MG63 (cell line): ENCODE results near the gene PAM. TPM values are rescaled to one million over a fixed set of nuclear protein-coding genes. Genes with fewer than 3 reads are reported as not detected.
"Not testable (repeated sequence)": the region's sequence is repeated elsewhere in the genome, so short reads cannot be mapped to it uniquely, and the experiment has no call there.

ENCODE experiments used
- DNase-seq: peaks from one replicate; pipeline ENCODE4 v3.0.0-alpha.2; 2020
- H3K27me3 ChIP-seq: fragments of 250-450 bp; sonication (Bioruptor Pico); 2 replicates; pipeline ENCODE4 v1.5.1; 2020; ENCODE audit warnings: mild to moderate bottlenecking, moderate library complexity
- H3K36me3 ChIP-seq: fragments of 250-450 bp; sonication (Bioruptor Pico); 2 replicates; pipeline ENCODE4 v1.5.1; 2020; ENCODE audit warnings: mild to moderate bottlenecking, moderate library complexity
- H3K4me3 ChIP-seq: fragments of 250-450 bp; sonication (Bioruptor Pico); 2 replicates; pipeline ENCODE4 v1.5.1; 2020; ENCODE audit warnings: mild to moderate bottlenecking, moderate library complexity
- H3K9me3 ChIP-seq: fragments of 250-450 bp; sonication (Bioruptor Pico); 2 replicates; pipeline ENCODE4 v1.5.1; 2020; ENCODE audit warnings: mild to moderate bottlenecking, moderate library complexity
- total RNA-seq: library from RNA; depleted of rRNA; stranded (reverse); fragments of >200 nt; shearing (Covaris generic); gene quantifications from 2 replicates; pipeline ENCODE4 v1.2.3, GENCODE V29; 2014; ENCODE audit warnings: low replicate concordance

The PAM gene
- total RNA-seq, 1 experiment from 2014 or later: 119 TPM

- Histone ChIP-seq H3K4me3 (no peak overlapping the region), H3K36me3 (peaks cover 5% of the 10 kb centered on the region), H3K27me3 (no peaks in the 10 kb centered on the region), H3K9me3 (no peaks in the 10 kb centered on the region)
- no peak for DNase-seq
Observed at GRCh38 chr5:102958481-102959011, 203.4 kb downstream of the PAM start.

DNA sequence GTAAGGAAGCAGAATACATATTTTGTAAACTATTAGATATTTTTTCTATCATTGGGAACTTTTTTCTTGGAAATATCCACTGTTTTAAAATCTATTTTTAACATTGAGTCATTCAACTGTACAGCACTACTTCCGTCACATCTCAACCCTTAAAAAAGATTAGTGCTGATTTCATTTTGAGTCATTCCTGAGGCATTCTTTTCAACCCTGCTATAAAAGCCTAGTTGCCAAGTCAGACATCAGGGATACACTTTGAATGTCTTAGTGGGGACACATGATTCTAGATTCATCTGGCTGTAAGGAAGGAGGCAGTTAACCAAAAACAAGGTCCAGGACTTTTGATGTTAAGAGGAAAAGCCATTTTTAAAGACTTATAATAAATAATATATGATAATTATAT lies 203.9 kb downstream of the PAM start:
- Histone ChIP-seq H3K36me3 (peaks cover 5% of the 10 kb centered on the region), H3K27me3 (no peaks in the 10 kb centered on the region), H3K9me3 (no peaks in the 10 kb centered on the region), H3K4me3 (no peak overlapping the region)
- DNase-seq: no peak

DNA sequence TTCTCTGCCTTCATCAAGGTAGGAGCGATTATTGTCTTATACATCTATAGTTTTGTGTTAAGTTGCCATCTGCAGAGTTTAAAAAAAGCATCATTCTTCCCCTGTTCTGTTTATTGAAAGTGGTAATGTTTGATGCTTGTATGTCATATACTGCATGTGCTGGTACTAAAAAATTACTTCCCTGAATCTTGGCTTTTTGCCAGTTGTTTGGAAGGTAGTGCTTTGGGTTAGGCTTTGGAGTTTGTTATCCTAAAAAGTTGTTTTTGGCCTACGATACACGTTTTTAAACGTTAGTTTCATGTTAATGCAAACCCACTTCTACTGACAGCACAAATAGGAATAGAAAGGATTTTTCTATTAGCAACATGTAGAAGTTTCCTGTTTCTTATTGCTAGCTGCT lies 206.6 kb downstream of the PAM start:
- Histone ChIP-seq H3K4me3 (no peak overlapping the region), H3K36me3 (peaks cover 5% of the 10 kb centered on the region), H3K9me3 (no peaks in the 10 kb centered on the region), H3K27me3 (no peaks in the 10 kb centered on the region)
- DNase-seq: no peak

DNA sequence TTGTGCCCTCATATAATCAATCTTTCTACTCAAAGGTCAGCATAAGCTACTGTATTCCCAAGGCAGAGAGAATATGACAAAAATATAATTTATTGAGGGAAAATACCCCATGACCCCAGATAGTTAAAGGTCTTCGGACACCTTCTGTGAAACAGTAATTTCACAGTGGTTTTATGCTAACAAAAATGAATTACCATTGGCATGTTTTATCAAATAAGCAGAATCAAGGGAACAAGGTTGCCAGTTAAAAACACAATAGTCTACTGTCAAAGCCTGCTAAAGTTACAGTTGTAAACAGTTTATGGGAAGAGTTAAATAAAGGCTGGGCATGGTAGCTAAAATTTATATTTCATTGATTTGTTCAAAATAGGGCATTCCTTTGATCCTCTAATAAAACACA lies 210.5 kb downstream of the PAM start:
- H3K36me3 ChIP-seq: no peaks in the 10 kb centered on the region
- DNase-seq: no peak
- H3K9me3 ChIP-seq: no peaks in the 10 kb centered on the region
- H3K27me3 ChIP-seq: no peaks in the 10 kb centered on the region
- H3K4me3 ChIP-seq: no peak overlapping the region

DNA sequence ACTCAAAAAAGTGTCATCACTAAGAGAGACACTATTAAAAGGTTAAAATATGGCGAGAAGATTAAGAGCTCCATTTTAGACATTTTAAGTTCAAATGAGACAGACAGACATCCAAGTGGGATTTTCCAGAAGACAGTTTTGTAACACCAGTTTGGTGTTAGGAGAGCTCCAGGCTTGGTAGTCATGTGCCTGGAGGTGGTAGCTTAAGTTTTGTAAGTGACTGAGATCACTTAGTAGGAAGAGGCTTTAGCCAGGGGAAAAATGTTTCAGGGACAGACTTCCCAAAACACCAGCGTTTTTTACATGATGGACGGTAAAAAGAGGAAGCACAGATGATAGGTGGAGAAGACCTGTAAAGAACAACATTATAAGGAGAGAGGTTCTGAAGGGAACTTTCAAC lies 214.5 kb downstream of the PAM start:
- no peak overlapping the region for H3K4me3 ChIP-seq
- H3K27me3 ChIP-seq: no peaks in the 10 kb centered on the region
- no peaks in the 10 kb centered on the region for H3K36me3 ChIP-seq
- no peak for DNase-seq
- no peaks in the 10 kb centered on the region for H3K9me3 ChIP-seq

- H3K36me3 ChIP-seq: no peaks in the 10 kb centered on the region
- no peak for DNase-seq
- no peaks in the 10 kb centered on the region for H3K27me3 ChIP-seq
- no peaks in the 10 kb centered on the region for H3K9me3 ChIP-seq
- H3K4me3 ChIP-seq: no peak overlapping the region
Observed at GRCh38 chr5:102971676-102972293, 216.7 kb downstream of the PAM start.

- no peak for DNase-seq
- H3K36me3 ChIP-seq: no peaks in the 10 kb centered on the region
- no peaks in the 10 kb centered on the region for H3K9me3 ChIP-seq
- no peaks in the 10 kb centered on the region for H3K27me3 ChIP-seq
- no peak overlapping the region for H3K4me3 ChIP-seq
Observed at GRCh38 chr5:102974177-102974576, 219.1 kb downstream of the PAM start.

GRCh38 chr5:102975045-102975444 lies 219.9 kb downstream of the PAM start:
- no peaks in the 10 kb centered on the region for H3K9me3 ChIP-seq
- no peaks in the 10 kb centered on the region for H3K36me3 ChIP-seq
- H3K27me3 ChIP-seq: no peaks in the 10 kb centered on the region
- no peak overlapping the region for H3K4me3 ChIP-seq
- DNase-seq: no peak

GRCh38 chr5:102975457-102976182 lies 220.5 kb downstream of the PAM start:
- no peaks in the 10 kb centered on the region for H3K36me3 ChIP-seq
- H3K27me3 ChIP-seq: no peaks in the 10 kb centered on the region
- no peak overlapping the region for H3K4me3 ChIP-seq
- H3K9me3 ChIP-seq: no peaks in the 10 kb centered on the region
- DNase-seq: no peak

DNA sequence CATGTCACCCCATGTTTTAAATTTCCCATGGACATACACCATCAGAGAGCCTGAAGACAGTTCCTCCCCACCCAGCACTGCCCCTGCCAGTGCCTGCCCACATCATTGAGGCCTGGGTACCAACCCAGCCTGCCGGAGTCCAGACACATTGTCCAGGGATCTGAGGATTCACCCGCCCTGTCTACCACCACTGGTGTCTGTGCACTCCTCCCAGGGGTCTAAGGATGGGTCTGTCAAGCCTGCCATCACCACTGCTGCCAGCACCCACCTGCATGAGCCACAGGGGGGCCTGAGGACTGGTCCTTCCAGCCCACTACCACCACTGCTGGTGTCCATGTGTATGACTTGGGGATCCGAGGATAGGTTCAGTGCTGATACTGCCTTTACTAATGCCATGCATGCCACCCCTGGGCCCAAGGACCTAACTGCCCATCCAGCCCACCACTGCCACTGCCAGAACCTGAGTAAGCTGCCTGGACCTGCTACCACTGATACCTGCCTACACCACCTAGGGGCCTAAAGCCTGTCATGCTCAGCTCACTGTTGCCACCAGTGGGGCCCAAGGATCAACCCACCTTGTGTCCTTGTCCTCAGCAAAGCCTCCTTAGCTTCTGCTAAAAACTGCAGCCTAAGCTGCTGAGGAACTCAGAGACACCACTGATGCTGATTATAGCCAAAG lies 227.0 kb downstream of the PAM start:
- no peak overlapping the region for H3K4me3 ChIP-seq
- no peaks in the 10 kb centered on the region; the same call in none of the 2 replicates for H3K9me3 ChIP-seq
- H3K36me3 ChIP-seq: no peaks in the 10 kb centered on the region
- DNase-seq: no peak
- no peaks in the 10 kb centered on the region for H3K27me3 ChIP-seq

DNA sequence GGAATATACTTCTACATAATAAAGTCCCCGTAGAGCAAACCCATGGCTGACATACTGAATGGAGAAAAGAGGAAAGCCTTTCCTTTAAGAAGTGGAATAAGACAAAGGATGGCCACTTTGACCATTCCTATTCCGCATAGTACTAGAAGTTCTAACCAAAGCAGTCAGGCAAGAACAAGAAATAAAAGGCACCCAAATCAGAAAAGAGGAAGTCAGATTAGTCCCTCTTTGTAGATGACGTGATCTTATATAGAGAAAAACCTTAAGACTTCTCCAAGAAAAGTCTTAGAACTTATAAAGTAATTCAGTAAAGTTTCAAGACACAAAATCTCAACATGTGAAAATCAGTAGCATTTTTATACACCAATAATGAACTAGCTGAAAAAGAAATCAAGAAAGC lies 231.0 kb downstream of the PAM start:
- Histone ChIP-seq H3K27me3 (no peaks in the 10 kb centered on the region), H3K9me3 (no peaks in the 10 kb centered on the region; the same call in none of the 2 replicates), H3K36me3 (no peaks in the 10 kb centered on the region), H3K4me3 (no peak overlapping the region)
- no peak for DNase-seq

- H3K27me3 ChIP-seq: no peaks in the 10 kb centered on the region
- no peak overlapping the region for H3K4me3 ChIP-seq
- H3K9me3 ChIP-seq: no peaks in the 10 kb centered on the region; the same call in none of the 2 replicates
- H3K36me3 ChIP-seq: no peaks in the 10 kb centered on the region
- DNase-seq: no peak
Observed at GRCh38 chr5:102988459-102988858, 233.4 kb downstream of the PAM start.

DNA sequence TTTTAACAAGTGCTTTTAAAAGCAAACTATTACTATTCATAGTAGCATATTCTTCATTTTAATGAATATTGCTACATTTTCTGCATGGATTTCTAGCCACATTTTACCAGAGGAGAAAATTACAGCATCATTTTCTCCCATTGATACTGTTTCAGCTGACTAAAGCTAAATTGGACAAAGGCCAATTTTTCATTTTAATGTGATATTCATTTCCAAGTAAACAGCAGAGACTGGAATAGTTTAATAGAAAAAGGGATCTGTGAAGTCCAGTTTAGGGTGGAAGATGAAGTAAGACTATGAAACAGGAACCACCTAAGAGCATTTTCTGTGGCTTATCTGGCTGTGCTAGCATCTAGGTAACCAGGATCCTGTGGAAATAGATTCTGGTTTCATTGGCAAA lies 236.7 kb downstream of the PAM start:
- Histone ChIP-seq H3K27me3 (no peaks in the 10 kb centered on the region), H3K9me3 (no peaks in the 10 kb centered on the region), H3K4me3 (no peak overlapping the region), H3K36me3 (no peaks in the 10 kb centered on the region)
- DNase-seq: no peak

GRCh38 chr5:102996011-102996575 lies 241.0 kb downstream of the PAM start:
- H3K27me3 ChIP-seq: no peaks in the 10 kb centered on the region
- no peak overlapping the region for H3K4me3 ChIP-seq
- no peak for DNase-seq
- H3K36me3 ChIP-seq: no peaks in the 10 kb centered on the region
- no peaks in the 10 kb centered on the region for H3K9me3 ChIP-seq

GRCh38 chr5:102998224-102998623 lies 243.1 kb downstream of the PAM start:
- DNase-seq: no peak
- Histone ChIP-seq H3K36me3 (no peaks in the 10 kb centered on the region), H3K27me3 (no peaks in the 10 kb centered on the region), H3K9me3 (no peaks in the 10 kb centered on the region), H3K4me3 (no peak overlapping the region)

DNA sequence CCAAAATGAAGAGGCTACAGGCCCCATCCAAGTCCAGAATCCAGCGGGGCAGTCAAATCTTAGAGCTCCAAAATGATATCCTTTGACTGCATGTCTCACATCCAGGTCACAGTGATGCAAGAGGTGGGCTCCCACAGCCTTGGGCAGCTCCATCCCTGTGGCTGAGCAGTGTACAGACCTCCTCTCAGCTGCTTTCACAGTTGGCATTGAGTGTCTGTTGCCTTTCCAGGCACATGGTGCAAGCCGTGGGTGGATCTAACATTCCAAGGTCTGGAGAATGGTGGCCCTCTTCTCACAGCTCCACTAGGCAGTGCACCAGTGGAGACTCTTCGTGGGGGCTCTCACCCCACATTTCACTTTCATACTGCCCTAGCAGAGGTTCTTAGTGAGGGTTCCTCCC lies 244.1 kb downstream of the PAM start:
- Histone ChIP-seq H3K36me3 (no peaks in the 10 kb centered on the region), H3K27me3 (no peaks in the 10 kb centered on the region), H3K4me3 (no peak overlapping the region), H3K9me3 (no peaks in the 10 kb centered on the region)
- no peak for DNase-seq

DNA sequence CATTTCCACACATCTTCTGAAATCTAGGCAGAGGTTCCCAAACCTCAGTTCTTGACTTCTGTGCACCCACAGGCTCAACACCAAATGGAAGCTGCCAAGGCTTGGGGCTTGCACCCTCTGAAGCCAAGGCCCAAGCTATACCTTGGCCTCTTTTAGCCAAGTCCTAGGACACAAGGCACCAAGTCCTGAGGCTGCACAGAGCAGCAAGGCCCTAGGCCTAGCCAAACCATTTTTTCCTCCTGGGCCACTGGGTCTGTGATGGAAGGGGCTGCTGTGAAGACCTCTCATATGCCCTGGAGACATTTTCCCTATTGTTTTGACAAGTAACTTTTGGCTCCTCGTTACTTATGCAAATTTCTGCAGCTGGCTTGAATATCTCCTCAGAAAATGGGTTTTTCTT lies 244.5 kb downstream of the PAM start:
- H3K27me3 ChIP-seq, H3K4me3 ChIP-seq, H3K36me3 ChIP-seq, DNase-seq, H3K9me3 ChIP-seq: not testable (repeated sequence)
